PC-3 (cell line): Measurements from ENCODE around the gene IQSEC1.

Experiments used
- CTCF ChIP-seq: fragments of 300-600 bp; sonication (generic); conservative IDR thresholded peaks from 2 replicates; pipeline ENCODE4 v1.5.1; 2017; ENCODE audit warnings: antibody characterized with exemption, low read depth, mild to moderate bottlenecking, low read length
- EZH2 ChIP-seq: fragments of 300-600 bp; sonication (generic); IDR thresholded peaks from one replicate; pipeline ENCODE4 v1.6.1; 2017; ENCODE audit warnings: antibody characterized with exemption, mild to moderate bottlenecking, low read length; ENCODE audit not compliant: unreplicated experiment

- TF ChIP-seq CTCF: no peak
- TF ChIP-seq EZH2: no peak
These were observed 29.6 kb downstream of the IQSEC1 start for GRCh38 chr3:13043656-13044055.
